GM23338 (cell line): ENCODE measurements around the gene TOR2A. TPM values are rescaled to one million over a fixed set of nuclear protein-coding genes. Genes with fewer than 3 reads are reported as not detected.

Experiments
- ATAC-seq: fragments of 200-7000 bp; cut with Tn5 transposase; 3 replicates; pipeline ENCODE4 v1.9.1; 2020
- DNase-seq: peaks from one replicate; pipeline ENCODE4 v3.0.0-alpha.2; 2015; ENCODE audit warnings: low spot score
- H2AFZ ChIP-seq: fragments of 200-600 bp; sonication (generic); 2 replicates; pipeline ENCODE4 v1.8.0; 2016; ENCODE audit warnings: antibody characterized with exemption, mild to moderate bottlenecking, moderate library complexity
- H3F3A ChIP-seq: fragments of 200-600 bp; sonication (generic); replicated peaks from 2 replicates; pipeline ENCODE4 v1.8.0; 2017; ENCODE audit warnings: antibody characterized with exemption, mixed run types, low read depth
- H3K27ac ChIP-seq: fragments of 200-600 bp; sonication (generic); 2 replicates; pipeline ENCODE4 v1.6.1; 2016; ENCODE audit warnings: low read depth
- H3K27me3 ChIP-seq: fragments of 200-600 bp; sonication (generic); 2 replicates; pipeline ENCODE4 v1.8.0; 2016; ENCODE audit warnings: mild to moderate bottlenecking, mixed run types, moderate library complexity; ENCODE audit not compliant: insufficient read depth
- H3K36me3 ChIP-seq: fragments of 200-600 bp; sonication (generic); 2 replicates; pipeline ENCODE4 v1.8.0; 2016; ENCODE audit warnings: mild to moderate bottlenecking; ENCODE audit not compliant: insufficient read depth
- H3K4me1 ChIP-seq: fragments of 200-600 bp; sonication (generic); 2 replicates; pipeline ENCODE4 v1.8.0; 2016; ENCODE audit warnings: mild to moderate bottlenecking, moderate library complexity; ENCODE audit not compliant: insufficient read depth
- H3K4me2 ChIP-seq: fragments of 200-600 bp; sonication (generic); 2 replicates; pipeline ENCODE4 v1.7.1; 2017; ENCODE audit warnings: mixed run types
- H3K4me3 ChIP-seq: fragments of 200-600 bp; sonication (generic); 2 replicates; pipeline ENCODE4 v1.6.1; 2016; ENCODE audit warnings: mixed run types
- H3K79me2 ChIP-seq: fragments of 200-600 bp; sonication (generic); replicated peaks from 2 replicates; pipeline ENCODE4 v1.8.0; 2017; ENCODE audit warnings: mild to moderate bottlenecking; ENCODE audit not compliant: insufficient read depth
- H3K9me2 ChIP-seq: fragments of 200-600 bp; sonication (generic); 2 replicates; pipeline ENCODE4 v1.8.0; 2017; ENCODE audit not compliant: insufficient read depth
- H4K20me1 ChIP-seq: fragments of 200-600 bp; sonication (generic); replicated peaks from 2 replicates; pipeline ENCODE4 v1.8.0; 2017; ENCODE audit warnings: mild to moderate bottlenecking; ENCODE audit not compliant: insufficient read depth
- H3K27ac Mint-ChIP-seq: 2 replicates; pipeline ENCODE4 v1.8.0; 2020; ENCODE audit warnings: inconsistent platforms, mild to moderate bottlenecking, moderate library complexity, mixed read lengths
- H3K27me3 Mint-ChIP-seq: 3 replicates; pipeline ENCODE4 v1.8.0; 2022; ENCODE audit warnings: low read depth, mild to moderate bottlenecking, moderate library complexity, mixed read lengths, inconsistent platforms; ENCODE audit not compliant: insufficient read depth, poor library complexity
- H3K36me3 Mint-ChIP-seq: 3 replicates; pipeline ENCODE4 v1.8.0; 2021; ENCODE audit warnings: low read depth, mild to moderate bottlenecking, inconsistent platforms, moderate library complexity, mixed read lengths
- H3K4me1 Mint-ChIP-seq: 3 replicates; pipeline ENCODE4 v1.8.0; 2020; ENCODE audit warnings: mild to moderate bottlenecking, inconsistent platforms, mixed read lengths
- H3K4me3 Mint-ChIP-seq: 3 replicates; pipeline ENCODE4 v1.8.0; 2021; ENCODE audit warnings: moderate library complexity, mild to moderate bottlenecking, inconsistent platforms, mixed read lengths
- H3K9me3 Mint-ChIP-seq: 3 replicates; pipeline ENCODE4 v1.8.0; 2020; ENCODE audit warnings: moderate library complexity, mild to moderate bottlenecking, inconsistent platforms, mixed read lengths
- CREB1 ChIP-seq: fragments of 250-450 bp; sonication (Bioruptor Pico); IDR thresholded peaks from 2 replicates; pipeline ENCODE4 v1.5.0; 2020; ENCODE audit warnings: low read depth, mild to moderate bottlenecking, moderate library complexity
- CTCF ChIP-seq, 2 experiments: fragments of 200-600 bp in 1 of 2; sonication (generic) in 1 of 2; conservative IDR thresholded peaks; 2 replicates each; pipeline versions ENCODE4 v1.5.1 to v1.6.1; 2016 to 2017; ENCODE audit warnings: antibody characterized with exemption in 2 of 2, low read depth in 2 of 2, mild to moderate bottlenecking in 2 of 2, moderate library complexity in 1 of 2
- ETS1 ChIP-seq: IDR thresholded peaks from 2 replicates; pipeline ENCODE4 v1.6.1; 2016; ENCODE audit warnings: antibody characterized with exemption
- EZH2 ChIP-seq: fragments of 200-600 bp; sonication (generic); IDR thresholded peaks from one replicate; pipeline ENCODE4 v1.8.0; 2017; ENCODE audit warnings: antibody characterized with exemption, mild to moderate bottlenecking, low read depth; ENCODE audit not compliant: unreplicated experiment
- EZH2phosphoT487 ChIP-seq: fragments of 200-600 bp; sonication (generic); IDR thresholded peaks from one replicate; pipeline ENCODE4 v1.8.1; 2018; ENCODE audit warnings: antibody characterized with exemption; ENCODE audit not compliant: unreplicated experiment
- NANOG ChIP-seq: IDR thresholded peaks from 2 replicates; pipeline ENCODE4 v1.6.1; 2016; ENCODE audit warnings: antibody characterized with exemption, borderline replicate concordance
- POLR2AphosphoS5 ChIP-seq: IDR thresholded peaks from 2 replicates; pipeline ENCODE4 v1.6.1; 2016; ENCODE audit warnings: antibody characterized with exemption, low read depth
- REST ChIP-seq: IDR thresholded peaks from one replicate; pipeline ENCODE4 v1.6.1; 2018; ENCODE audit warnings: antibody characterized with exemption; ENCODE audit not compliant: unreplicated experiment
- STAT1 ChIP-seq: IDR thresholded peaks from one replicate; pipeline ENCODE4 v1.6.1; 2016; ENCODE audit warnings: antibody characterized with exemption; ENCODE audit not compliant: unreplicated experiment
- ZNF114 ChIP-seq: fragments of 250-450 bp; sonication (Bioruptor Pico); IDR thresholded peaks from 2 replicates; pipeline ENCODE4 v1.5.0; 2020; ENCODE audit warnings: mild to moderate bottlenecking, moderate library complexity
- ZNF331 ChIP-seq: fragments of 250-450 bp; sonication (Bioruptor Pico); IDR thresholded peaks from 2 replicates; pipeline ENCODE4 v1.5.0; 2020; ENCODE audit warnings: low read depth, mild to moderate bottlenecking, moderate library complexity
- polyA plus RNA-seq: library from polyadenylated mRNA; unstranded; fragments of >200 nt; fragmentation: Nextera tagmentation; extraction: Ambion mirVana; gene quantifications from 2 replicates; pipeline ENCODE4 v1.2.1, GENCODE V29; 2016
- total RNA-seq: library from RNA; depleted of rRNA; stranded (reverse); fragments of >200 nt; shearing (Covaris generic); gene quantifications from 2 replicates; pipeline ENCODE4 v1.2.3, GENCODE V29; 2014

The TOR2A gene
- total and polyA plus RNA-seq, 2 experiments from 2014 or later: 14.4 to 23.5 TPM

GRCh38 chr9:127777368-127777980, 42.4 kb upstream of the TOR2A start:
- Mint-ChIP-seq H3K4me3 (no peak overlapping the region; the same call in 2 of the 3 replicates), H3K4me1 (peaks cover 20% of the 10 kb centered on the region), H3K36me3 (no peaks in the 10 kb centered on the region; the same call in 2 of the 3 replicates), H3K27me3 (peaks cover 11% of the 10 kb centered on the region), H3K9me3 (peaks cover 2% of the 10 kb centered on the region; the same call in 1 of the 3 replicates), H3K27ac (no peak overlapping the region)
- H3K27ac ChIP-seq: no peak overlapping the region
- no peak overlapping the region for H3K4me2 ChIP-seq
- TF ChIP-seq REST: no peak
- no peak for TF ChIP-seq ZNF331 (CRISPR knock-in tag)
- TF ChIP-seq ETS1: no peak
- TF ChIP-seq CREB1 (CRISPR knock-in tag): no peak
- no peak for TF ChIP-seq CTCF (conservative IDR thresholded peaks at IDR 0.05; ENCODE audit: low read depth in 2 of 2)
- TF ChIP-seq POLR2AphosphoS5: no peak
- no peak for TF ChIP-seq EZH2phosphoT487
- TF ChIP-seq NANOG: no peak
- TF ChIP-seq STAT1: no peak
- TF ChIP-seq EZH2: no peak
- no peak for TF ChIP-seq ZNF114 (CRISPR knock-in tag)
- no peaks in the 10 kb centered on the region for H4K20me1 ChIP-seq
- no peak overlapping the region for H3K4me3 ChIP-seq
- no peaks in the 10 kb centered on the region for H3K27me3 ChIP-seq
- no peaks in the 10 kb centered on the region for H3K9me2 ChIP-seq
- H2AFZ ChIP-seq: no peak overlapping the region
- no peak for ATAC-seq
- peaks cover 5% of the 10 kb centered on the region; the same call in 1 of the 2 replicates for H3K4me1 ChIP-seq
- H3F3A ChIP-seq: peaks cover 8% of the 10 kb centered on the region; the same call in 1 of the 2 replicates
- no peaks in the 10 kb centered on the region for H3K79me2 ChIP-seq
- H3K36me3 ChIP-seq: no peaks in the 10 kb centered on the region
- no peak for DNase-seq
